A673 (cell line): Measurements from ENCODE around the gene TMEM273. TPM values are rescaled to one million over a fixed set of nuclear protein-coding genes. Genes with fewer than 3 reads are reported as not detected.

Experiments
- BruUV-seq: library from RNA; stranded (reverse); fragments of 400-500 nt; replicated peaks from 2 replicates; lab custom pipeline; 2021; lab: Mats Ljungman, UMichigan
- CTCF ChIA-PET: fragments of 300-600 bp; sonication (Branson Sonifier 250); formaldehyde crosslinking; loops from one replicate; lab custom pipeline; 2022; ENCODE audit warnings: antibody characterized with exemption; lab: Charles Lee
- POLR2A ChIA-PET: fragments of 300-600 bp; sonication (Branson Sonifier 250); formaldehyde crosslinking; loops from one replicate; lab custom pipeline; 2022; ENCODE audit warnings: antibody characterized with exemption; ENCODE audit not compliant: low non-redundant PET; lab: Charles Lee
- DNase-seq: peaks from one replicate; pipeline ENCODE4 v3.0.0-alpha.2; 2015; ENCODE audit warnings: low spot score
- H3K27ac ChIP-seq: fragments of 200-600 bp; sonication (generic); 2 replicates; pipeline ENCODE4 v1.5.1; 2016; ENCODE audit warnings: mixed run types, low read depth, mild to moderate bottlenecking, mixed read lengths, antibody characterized with exemption, low read length; ENCODE audit not compliant: poor library complexity, severe bottlenecking
- H3K27me3 ChIP-seq: fragments of 200-600 bp; sonication (generic); replicated peaks from 2 replicates; pipeline ENCODE4 v1.6.1; 2017; ENCODE audit warnings: mixed run types, low read depth, mild to moderate bottlenecking, mixed read lengths, antibody characterized with exemption, low read length; ENCODE audit not compliant: insufficient read depth, poor library complexity
- H3K36me3 ChIP-seq: fragments of 200-600 bp; sonication (generic); 2 replicates; pipeline ENCODE4 v1.6.1; 2016; ENCODE audit warnings: mixed run types, mild to moderate bottlenecking, mixed read lengths, antibody characterized with exemption, low read length; ENCODE audit not compliant: insufficient read depth, poor library complexity, severe bottlenecking
- H3K4me1 ChIP-seq: fragments of 200-600 bp; sonication (generic); 2 replicates; pipeline ENCODE4 v1.6.1; 2017; ENCODE audit warnings: mixed run types, mild to moderate bottlenecking, mixed read lengths, antibody characterized with exemption, low read length; ENCODE audit not compliant: insufficient read depth, poor library complexity, severe bottlenecking
- H3K4me3 ChIP-seq: fragments of 200-600 bp; sonication (generic); 2 replicates; pipeline ENCODE4 v1.5.1; 2016; ENCODE audit warnings: low read depth, mixed run types, mild to moderate bottlenecking, mixed read lengths, low read length; ENCODE audit not compliant: poor library complexity, severe bottlenecking
- H3K9me3 ChIP-seq: fragments of 200-600 bp; sonication (generic); 2 replicates; pipeline ENCODE4 v1.6.1; 2016; ENCODE audit warnings: mixed run types, low read depth, mild to moderate bottlenecking, mixed read lengths, antibody characterized with exemption, low read length; ENCODE audit not compliant: poor library complexity, severe bottlenecking
- CTCF ChIP-seq: fragments of 300-800, 200-600 bp; sonication (generic); conservative IDR thresholded peaks from 2 replicates; pipeline ENCODE4 v1.5.1; 2017; ENCODE audit warnings: low read depth, mild to moderate bottlenecking, antibody characterized with exemption, low read length, moderate library complexity, mixed read lengths
- EZH2 ChIP-seq: fragments of 200-600 bp; sonication (generic); IDR thresholded peaks from 2 replicates; pipeline ENCODE4 v1.6.1; 2017; ENCODE audit warnings: borderline replicate concordance, low read depth, mild to moderate bottlenecking, mixed read lengths, antibody characterized with exemption, low read length; ENCODE audit not compliant: poor library complexity, severe bottlenecking
- intact Hi-C: fragments of 100-400 bp; cut with micrococcal nuclease; formaldehyde crosslinking; loops from one replicate; pipeline ENCODE4 v1.10.0; 2022; ENCODE audit not compliant: unreplicated experiment
- total RNA-seq: library from RNA; stranded (reverse); gene quantifications from 2 replicates; pipeline ENCODE4 v1.2.3, GENCODE V29; 2021

TMEM273 gene
- total RNA-seq, 1 experiment from 2014 or later = not detected

- CTCF ChIA-PET = no interaction called here
- H3K4me3 ChIP-seq = no peak overlapping the region
- intact Hi-C loops = no loop called here
- peaks cover 42% of the 10 kb centered on the region for H3K27me3 ChIP-seq
- no peak for DNase-seq
- H3K27ac ChIP-seq = no peak overlapping the region
- no peaks in the 10 kb centered on the region for H3K36me3 ChIP-seq
- TF ChIP-seq EZH2 (no peak), CTCF (no peak)
- H3K4me1 ChIP-seq = no peaks in the 10 kb centered on the region
- BruUV-seq = no TSS peak
- POLR2A ChIA-PET = no interaction called here
- no peaks in the 10 kb centered on the region for H3K9me3 ChIP-seq
These were observed 69.6 kb downstream of the TMEM273 start for GRCh38 chr10:49118430-49119074.

- Histone ChIP-seq H3K27me3 (peaks cover 45% of the 10 kb centered on the region), H3K9me3 (no peaks in the 10 kb centered on the region), H3K36me3 (no peaks in the 10 kb centered on the region), H3K4me1 (no peaks in the 10 kb centered on the region), H3K27ac (no peak overlapping the region), H3K4me3 (no peak overlapping the region)
- no TSS peak for BruUV-seq
- ChIA-PET CTCF (no interaction called here), POLR2A (no interaction called here)
- TF ChIP-seq CTCF (no peak), EZH2 (no peak)
- no peak for DNase-seq
- intact Hi-C loops = no loop called here
These were observed 70.7 kb downstream of the TMEM273 start for GRCh38 chr10:49117376-49118070.

- no peak overlapping the region for H3K27ac ChIP-seq
- H3K36me3 ChIP-seq = no peaks in the 10 kb centered on the region
- POLR2A ChIA-PET = no interaction called here
- no peaks in the 10 kb centered on the region for H3K9me3 ChIP-seq
- H3K4me1 ChIP-seq = no peaks in the 10 kb centered on the region
- H3K4me3 ChIP-seq = no peak overlapping the region
- DNase-seq = no peak
- intact Hi-C loops = no loop called here
- H3K27me3 ChIP-seq = peaks cover 45% of the 10 kb centered on the region
- no TSS peak for BruUV-seq
- TF ChIP-seq CTCF (no peak), EZH2 (no peak)
- CTCF ChIA-PET = no interaction called here
These were observed 71.4 kb downstream of the TMEM273 start for GRCh38 chr10:49116509-49117375.
